Ramos (cell line): ENCODE data around the gene PRDM16.

Source experiments
- in situ Hi-C: fragments of 300-500 bp; cut with MboI; formaldehyde crosslinking; loops from one replicate; pipeline ENCODE4 v1.14.3; 2022; ENCODE audit warnings: low sequenced_read_pairs; ENCODE audit not compliant: unreplicated experiment

Gene PRDM16

DNA sequence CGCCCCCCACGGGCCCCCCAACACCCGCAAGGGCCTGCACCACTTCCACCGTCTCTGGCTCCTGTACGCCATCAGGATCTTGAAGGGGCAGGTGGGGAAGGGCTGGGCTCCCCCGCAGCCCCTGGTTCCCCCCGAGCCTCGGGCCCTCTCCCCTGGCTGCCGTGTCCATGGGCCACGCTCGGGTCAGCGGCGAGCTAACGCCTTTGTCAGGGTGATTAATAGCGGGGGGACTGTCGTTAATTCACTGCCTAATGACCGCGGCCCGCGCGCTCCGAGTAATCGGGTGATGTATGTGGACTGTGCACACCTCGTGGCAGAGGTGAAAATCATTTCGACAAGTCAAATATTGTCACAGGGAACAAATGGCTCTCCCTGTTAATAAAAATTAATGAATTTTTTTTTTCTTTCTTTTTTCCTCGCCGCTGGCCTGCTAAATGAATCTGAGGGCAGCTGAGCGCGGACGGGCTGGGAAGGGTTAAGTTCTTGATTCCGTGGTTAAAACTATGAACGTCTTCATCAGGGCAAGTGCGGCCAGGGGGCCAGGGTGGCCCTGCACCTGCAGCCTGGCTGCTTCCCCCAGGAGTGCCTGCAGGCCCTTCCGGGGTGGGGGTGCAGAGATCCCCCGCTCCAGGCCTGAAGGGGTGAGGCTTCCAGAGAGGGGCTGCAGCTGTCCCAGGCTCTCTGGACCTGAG is 100.8 kb downstream of the PRDM16 start:
- in situ Hi-C loops: no loop called here

DNA sequence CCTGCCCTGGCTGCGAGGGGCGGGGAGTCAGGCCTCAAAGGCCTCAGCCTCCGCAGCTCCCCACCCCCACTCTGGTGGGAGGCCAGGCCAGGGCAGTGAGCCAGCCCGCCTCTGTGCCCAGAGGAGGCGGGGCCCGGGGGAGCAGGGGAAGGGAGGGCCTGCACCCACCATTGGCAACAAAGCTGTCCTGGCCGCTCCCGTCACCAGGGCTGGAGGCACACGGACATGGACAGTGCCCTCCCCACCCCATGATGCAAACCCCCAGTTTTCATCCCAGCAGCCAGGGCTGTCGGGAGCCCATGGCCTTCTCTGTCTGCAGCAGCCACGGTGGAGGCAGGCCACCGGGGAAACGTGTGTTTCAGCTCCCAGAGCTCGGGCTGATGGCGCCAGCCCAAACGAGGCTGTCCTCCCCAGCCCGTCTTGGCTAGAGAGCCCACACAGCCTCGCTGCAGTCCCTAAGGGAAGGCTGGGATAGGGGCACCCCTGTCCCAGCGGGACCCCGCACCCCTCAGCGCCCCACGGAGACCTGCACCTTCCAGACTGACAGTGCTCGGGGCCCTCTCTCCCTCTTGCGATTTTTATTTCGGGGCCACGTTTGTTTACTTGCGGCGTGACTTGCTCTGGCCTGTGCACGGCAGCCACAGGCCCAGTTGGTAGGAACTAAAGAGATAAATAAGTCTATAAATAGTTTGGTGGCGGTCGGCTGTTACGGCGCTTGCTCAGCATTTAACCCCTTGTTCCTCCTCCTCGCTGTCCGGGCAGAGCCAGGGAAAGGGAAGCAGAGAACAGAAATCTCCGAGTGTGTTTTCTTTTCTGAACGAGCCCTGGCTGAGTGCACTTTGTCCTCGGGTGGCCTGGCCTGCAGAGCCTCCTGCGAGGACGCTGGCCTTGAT is 101.8 kb downstream of the PRDM16 start:
- in situ Hi-C loops: no loop called here

DNA sequence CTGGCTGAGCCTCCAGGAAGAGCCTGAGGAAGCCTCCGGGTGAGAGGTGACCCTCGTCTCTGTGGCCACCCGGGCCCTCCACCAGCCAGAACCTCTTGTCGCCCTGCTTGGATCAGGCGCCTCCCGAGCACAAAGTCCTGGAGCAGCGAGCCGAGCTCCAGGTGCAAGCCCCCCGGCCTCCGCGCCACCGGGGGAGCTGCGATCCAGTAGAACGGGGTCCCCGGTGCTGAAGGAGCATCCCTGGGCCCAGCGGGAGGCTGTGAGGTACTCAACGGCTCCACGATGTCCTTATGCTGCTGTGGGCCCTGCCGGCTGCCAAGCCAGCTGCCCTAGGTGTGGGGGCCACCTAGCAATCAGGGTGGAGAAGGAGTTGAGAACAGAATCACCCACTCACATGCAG is 102.8 kb downstream of the PRDM16 start:
- in situ Hi-C loops: no loop called here

- in situ Hi-C loops: no loop called here
These were observed 103.7 kb downstream of the PRDM16 start for GRCh38 chr1:3172431-3173380.

- in situ Hi-C loops: no loop called here
These were observed 104.5 kb downstream of the PRDM16 start for GRCh38 chr1:3173381-3173980.

GRCh38 chr1:3174487-3175247 is 105.7 kb downstream of the PRDM16 start:
- in situ Hi-C loops: no loop called here

- in situ Hi-C loops: no loop called here
These were observed 106.5 kb downstream of the PRDM16 start for GRCh38 chr1:3175486-3175885.

GRCh38 chr1:3176028-3176427 is 107.0 kb downstream of the PRDM16 start:
- in situ Hi-C loops: no loop called here

DNA sequence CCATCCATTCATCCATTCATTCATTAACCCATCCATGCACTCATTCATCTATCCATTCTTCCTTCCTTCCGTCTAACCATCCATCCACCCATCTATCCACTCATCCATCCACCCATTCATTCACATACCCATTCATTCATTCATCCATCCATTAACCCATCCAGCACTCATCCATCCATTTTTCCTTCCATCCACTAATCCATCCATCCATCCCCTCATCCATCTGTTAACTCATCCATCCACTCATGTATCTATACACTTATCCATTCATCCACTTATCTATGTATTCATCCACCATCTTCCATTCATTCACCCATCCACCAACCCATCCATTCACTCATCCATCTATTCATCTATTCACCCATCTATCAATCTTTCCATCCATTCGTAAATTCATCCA is 107.8 kb downstream of the PRDM16 start:
- in situ Hi-C loops: no loop called here

- in situ Hi-C loops: no loop called here
These were observed 109.3 kb downstream of the PRDM16 start for GRCh38 chr1:3178279-3178678.

DNA sequence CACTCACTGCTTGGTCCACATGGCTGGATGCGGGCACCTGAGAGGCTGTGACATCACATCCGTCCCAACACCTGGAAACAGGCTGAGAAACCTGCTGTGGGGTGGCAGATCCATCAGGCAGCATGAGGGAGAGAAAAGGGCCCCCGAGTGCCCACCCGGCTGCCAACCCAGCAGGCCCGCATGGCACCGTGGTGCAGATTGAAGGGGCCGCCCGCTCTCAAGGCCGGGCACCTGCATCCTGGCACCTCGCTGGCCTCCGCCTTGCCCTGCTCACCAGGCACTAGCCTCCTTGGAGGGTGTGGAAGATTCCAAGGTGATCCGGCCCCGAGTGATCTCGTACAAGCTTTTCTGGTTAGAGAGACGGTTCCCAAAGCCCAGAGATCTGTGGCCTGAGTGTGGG is 110.5 kb downstream of the PRDM16 start:
- in situ Hi-C loops: no loop called here

DNA sequence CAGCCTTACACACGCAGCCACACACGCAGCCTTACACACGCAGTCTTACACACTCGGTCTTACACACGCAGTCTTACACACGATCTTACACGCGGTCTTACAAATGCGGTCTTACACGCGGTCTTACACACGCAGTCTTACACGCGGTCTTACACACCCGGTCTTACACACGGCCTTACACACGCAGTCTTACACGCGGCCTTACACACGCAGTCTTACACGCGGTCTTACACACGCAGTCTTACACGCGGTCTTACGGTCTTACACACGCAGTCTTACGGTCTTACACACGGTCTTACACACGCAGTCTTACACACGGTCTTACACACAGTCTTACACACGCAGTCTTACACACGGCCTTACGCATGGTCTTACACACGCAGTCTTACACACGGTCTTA is 111.9 kb downstream of the PRDM16 start:
- in situ Hi-C loops: no loop called here

DNA sequence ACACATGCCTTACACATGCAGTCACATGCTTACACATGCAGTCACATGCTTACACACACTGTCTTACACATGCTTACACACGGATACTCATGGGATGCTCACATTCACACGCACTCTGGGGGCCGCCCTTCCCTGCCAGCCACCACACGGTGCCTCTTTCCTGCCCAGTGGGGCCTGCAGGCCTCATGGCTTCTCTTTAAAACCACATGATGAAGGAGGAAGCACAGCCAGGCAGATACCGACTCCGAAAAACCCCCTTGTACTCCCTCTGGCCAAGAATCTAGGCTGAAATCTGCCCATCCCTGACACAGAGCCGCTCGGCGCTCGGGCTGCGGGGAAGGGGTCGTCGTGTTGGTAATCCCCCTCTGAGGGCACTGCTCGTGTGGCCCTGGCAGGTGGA is 113.0 kb downstream of the PRDM16 start:
- in situ Hi-C loops: no loop called here

DNA sequence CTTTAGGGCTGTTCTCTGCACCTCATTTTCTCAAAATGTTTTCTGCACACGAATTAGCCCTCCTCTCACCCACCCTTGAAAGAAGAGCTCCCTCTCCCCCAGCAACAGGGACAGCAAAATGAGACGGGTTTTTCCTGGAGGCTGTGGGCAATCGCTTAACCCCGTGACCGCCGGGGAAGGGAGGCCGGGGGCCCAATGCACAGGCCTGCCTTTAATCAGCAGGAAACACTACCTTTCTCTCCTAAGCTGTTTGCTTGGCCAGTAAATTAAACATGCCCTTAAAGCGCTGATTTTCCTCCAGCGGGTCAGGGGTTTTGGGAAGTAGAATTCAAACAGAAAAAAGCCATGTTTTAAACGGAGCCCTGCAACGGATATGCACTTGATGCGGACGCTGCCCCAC is 114.4 kb downstream of the PRDM16 start:
- in situ Hi-C loops: no loop called here

GRCh38 chr1:3183813-3184212 is 114.8 kb downstream of the PRDM16 start:
- in situ Hi-C loops: no loop called here

- in situ Hi-C loops: no loop called here
These were observed 115.7 kb downstream of the PRDM16 start for GRCh38 chr1:3184666-3185065.

DNA sequence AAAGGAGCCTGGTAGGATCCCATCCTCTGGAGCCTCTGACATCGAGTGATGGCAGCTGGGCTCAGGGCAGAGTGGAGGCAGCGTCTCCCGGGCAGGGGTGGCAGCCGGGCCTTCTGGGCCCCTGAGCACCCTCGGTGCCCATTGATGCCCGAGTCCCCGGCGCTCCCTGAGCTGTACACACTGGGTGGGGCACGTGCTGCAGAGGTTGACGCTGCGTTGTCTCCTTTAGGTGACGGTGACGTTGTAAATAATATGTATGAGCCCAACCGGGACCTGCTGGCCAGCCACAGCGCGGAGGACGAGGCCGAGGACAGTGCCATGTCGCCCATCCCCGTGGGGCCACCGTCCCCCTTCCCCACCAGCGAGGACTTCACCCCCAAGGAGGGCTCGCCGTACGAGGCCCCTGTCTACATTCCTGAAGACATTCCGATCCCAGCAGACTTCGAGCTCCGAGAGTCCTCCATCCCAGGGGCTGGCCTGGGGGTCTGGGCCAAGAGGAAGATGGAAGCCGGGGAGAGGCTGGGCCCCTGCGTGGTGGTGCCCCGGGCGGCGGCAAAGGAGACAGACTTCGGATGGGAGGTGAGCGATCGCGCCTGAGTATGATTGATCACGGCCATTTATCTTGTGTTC is 117.0 kb downstream of the PRDM16 start:
- in situ Hi-C loops: no loop called here

GRCh38 chr1:3186526-3186921 is 117.5 kb downstream of the PRDM16 start:
- in situ Hi-C loops: no loop called here
